GM12878 (cell line): ENCODE results near the gene PAK5. TPM values are rescaled to one million over a fixed set of nuclear protein-coding genes. Genes with fewer than 3 reads are reported as not detected.

Source experiments
- E2F8 ChIP-seq: fragments of 450-650 bp; IDR thresholded peaks from 2 replicates; pipeline ENCODE4 v1.6.1; 2018; ENCODE audit warnings: mild to moderate bottlenecking, low read depth, moderate library complexity; ENCODE audit not compliant: partially characterized antibody
- KLF5 ChIP-seq: fragments of 450-650 bp; IDR thresholded peaks from 2 replicates; pipeline ENCODE4 v1.6.1; 2014; ENCODE audit warnings: mild to moderate bottlenecking; ENCODE audit not compliant: partially characterized antibody
- LARP7 ChIP-seq: fragments of 450-650 bp; IDR thresholded peaks from 2 replicates; pipeline ENCODE4 v1.6.1; 2017; ENCODE audit warnings: mild to moderate bottlenecking
- NFXL1 ChIP-seq: fragments of 450-650 bp; IDR thresholded peaks from 2 replicates; pipeline ENCODE4 v1.6.1; 2017; ENCODE audit warnings: antibody characterized with exemption, mild to moderate bottlenecking, borderline replicate concordance
- NKRF ChIP-seq: fragments of 450-650 bp; conservative IDR thresholded peaks from 2 replicates; pipeline ENCODE4 v1.6.1; 2017; ENCODE audit warnings: mild to moderate bottlenecking, moderate library complexity
- REST ChIP-seq: IDR thresholded peaks from 2 replicates; pipeline ENCODE4 v1.6.1; 2012; ENCODE audit warnings: mild to moderate bottlenecking, low read depth, low read length
- SREBF1 ChIP-seq: IDR thresholded peaks from 2 replicates; pipeline ENCODE4 v1.6.1; 2012; ENCODE audit warnings: mild to moderate bottlenecking, low read length
- YY1 ChIP-seq: IDR thresholded peaks from 2 replicates; pipeline ENCODE4 v1.6.1; 2011; ENCODE audit warnings: low read depth, mild to moderate bottlenecking, low read length
- polyA plus RNA-seq, 11 experiments: library from polyadenylated mRNA; depleted of rRNA in 4 of 11; unstranded in 6 of 11; stranded (reverse) in 5 of 11; fragments of >200 nt; fragmentation: Nextera tagmentation in 4 of 11; fragmentation: Illumina TruSeq in 1 of 11; extraction: Ambion mirVana in 4 of 11; extraction: Trizol in 1 of 11; gene quantifications; 1 replicate in 1 of 11; 2 replicates in 10 of 11; pipeline versions ENCODE4 v1.2.1 to v1.2.3, GENCODE V29; 2011 to 2016; ENCODE audit warnings: inconsistent platforms in 2 of 11, missing spikeins in 2 of 11, low read depth in 1 of 11
- total RNA-seq, 4 experiments: library from RNA; depleted of rRNA in 3 of 4; stranded (reverse); fragments of >200 nt in 3 of 4; fragmentation: Illumina TruSeq in 1 of 4; extraction: Trizol in 1 of 4; gene quantifications; 2 replicates each; pipeline versions ENCODE4 v1.2.1 to v1.2.3, GENCODE V29; 2013 to 2021

PAK5 gene
- total and polyA plus RNA-seq, 10 of the 15 experiments (the other 5 are each of a cell fraction or from before 2014, with no cell fraction given), result not detected

- TF ChIP-seq LARP7 (no peak), REST (no peak), E2F8 (no peak), SREBF1 (no peak), NKRF (no peak), KLF5 (no peak), NFXL1 (no peak), YY1 (no peak)
- TF ChIP-seq, all 136 proteins: peak for 0
Observed at GRCh38 chr20:9755301-9755700, 83.6 kb downstream of the PAK5 start (continued).
